Activated CD8-positive, alpha-beta memory T cell treated with anti-CD3 and anti-CD28 coated beads, Interleukin-2, amount 50 U/mL, for 4 hours (primary cell): Measurements from ENCODE around the gene AAGAB.

ENCODE experiments used
- DNase-seq: peaks from one replicate; pipeline ENCODE4 v3.0.0-alpha.2; 2020

The AAGAB gene

DNA sequence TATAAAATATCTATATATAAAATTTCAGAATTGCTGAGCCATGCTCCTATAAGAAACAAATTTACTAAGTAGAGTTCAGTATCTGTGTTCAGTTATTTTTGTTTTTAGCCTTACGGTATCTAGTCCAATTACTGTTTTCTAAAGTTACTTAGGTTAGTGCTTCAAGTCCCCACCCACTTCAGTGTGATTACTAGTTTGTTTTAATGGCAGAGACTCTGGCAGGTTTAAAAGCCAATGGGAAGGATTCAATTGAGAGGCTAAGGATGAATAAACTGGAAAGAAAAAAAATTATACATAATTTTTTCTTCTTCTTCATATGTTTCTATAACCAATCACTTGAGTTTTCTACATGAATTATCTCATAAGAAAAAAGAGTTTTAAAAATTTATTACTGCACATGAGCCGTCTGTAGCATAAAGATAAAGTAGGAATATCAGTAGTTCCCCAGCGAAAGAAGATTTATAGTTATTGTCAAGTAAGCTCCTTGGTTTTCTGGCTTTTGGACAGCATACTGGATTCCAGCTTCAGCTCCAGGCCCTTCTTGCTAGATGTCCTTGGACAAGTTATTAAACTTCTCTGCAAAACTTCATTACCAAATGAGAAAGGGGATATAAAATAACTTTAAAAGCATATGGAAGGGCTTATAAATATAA is 46.8 kb downstream of the AAGAB start:
- no peak for DNase-seq

GRCh38 chr15:67202991-67203390 is 51.5 kb downstream of the AAGAB start:
- DNase-seq: no peak

GRCh38 chr15:67202091-67202490 is 52.4 kb downstream of the AAGAB start:
- no peak for DNase-seq

- no peak for DNase-seq
These were observed 53.3 kb downstream of the AAGAB start for GRCh38 chr15:67201136-67201535.

GRCh38 chr15:67199881-67200763 is 54.3 kb downstream of the AAGAB start:
- no peak for DNase-seq

- no peak for DNase-seq
These were observed 55.1 kb downstream of the AAGAB start for GRCh38 chr15:67199391-67199790.

GRCh38 chr15:67198157-67198754 is 56.2 kb downstream of the AAGAB start:
- DNase-seq: no peak

DNA sequence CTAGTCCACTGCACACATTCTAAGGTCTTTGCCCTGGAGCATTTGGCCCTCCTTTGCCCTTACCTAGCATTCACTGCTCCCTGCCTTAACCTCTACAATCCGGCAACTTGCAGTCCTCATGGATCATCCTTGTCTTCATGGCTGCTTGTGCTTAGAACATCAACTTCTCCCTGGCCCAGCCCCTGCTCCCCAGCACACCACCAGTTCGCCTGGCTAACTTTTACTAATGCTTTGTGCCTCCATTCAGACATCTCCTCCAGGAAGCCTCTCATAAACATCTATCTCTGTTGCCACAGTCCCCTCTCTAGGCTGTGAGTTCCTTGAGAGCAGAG is 57.1 kb downstream of the AAGAB start:
- no peak for DNase-seq

DNA sequence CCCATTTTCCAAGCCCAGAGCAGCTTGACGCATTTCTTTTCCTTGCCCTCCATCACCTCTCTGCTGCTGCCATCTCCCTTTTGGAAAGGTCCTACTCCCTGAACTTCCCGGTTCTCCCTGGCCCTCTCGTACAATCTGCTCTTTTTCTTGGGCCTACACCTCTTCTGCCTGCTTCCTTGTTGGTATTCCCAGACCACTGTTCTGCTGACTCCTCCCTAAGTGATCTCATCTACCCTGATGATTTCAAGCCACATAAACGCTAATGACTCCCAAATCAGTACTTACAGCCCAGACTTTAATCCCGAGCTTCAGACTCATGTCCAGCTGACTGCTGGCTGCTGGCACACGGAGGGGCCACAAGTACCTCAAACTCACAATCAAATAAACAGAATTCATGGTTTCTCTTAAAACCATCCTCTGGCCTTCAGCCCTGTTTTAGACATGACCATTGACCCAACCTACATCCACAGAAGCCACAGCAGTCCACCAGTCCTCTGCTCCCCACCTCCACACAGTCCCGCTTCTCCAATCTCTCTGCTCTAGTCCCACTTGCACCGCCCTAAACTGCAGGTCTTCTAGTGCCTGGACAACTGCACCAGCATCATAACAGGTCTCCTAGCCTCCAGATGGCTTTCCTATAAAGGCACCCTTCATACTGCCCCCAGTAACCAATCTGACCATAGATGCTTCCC is 57.6 kb downstream of the AAGAB start:
- DNase-seq: no peak

DNA sequence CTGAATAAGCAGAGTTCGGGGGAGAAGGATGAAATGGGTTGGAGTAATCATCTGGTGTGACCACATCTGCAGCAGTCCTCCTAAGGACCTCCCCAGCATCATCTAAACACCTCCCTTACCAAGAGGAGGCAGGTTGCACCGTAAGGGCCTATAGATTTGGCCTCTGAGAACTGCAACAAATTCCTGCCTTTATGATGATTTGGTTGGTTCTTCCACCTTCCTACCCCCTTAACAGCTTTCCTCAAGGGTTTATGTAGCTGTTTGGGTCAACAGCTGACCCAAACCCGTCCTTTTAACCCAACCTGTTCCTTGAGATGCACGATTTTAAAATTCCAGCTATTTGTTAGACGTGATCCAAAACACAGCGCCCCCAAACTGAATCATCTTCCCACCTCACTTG is 58.2 kb downstream of the AAGAB start:
- no peak for DNase-seq

DNA sequence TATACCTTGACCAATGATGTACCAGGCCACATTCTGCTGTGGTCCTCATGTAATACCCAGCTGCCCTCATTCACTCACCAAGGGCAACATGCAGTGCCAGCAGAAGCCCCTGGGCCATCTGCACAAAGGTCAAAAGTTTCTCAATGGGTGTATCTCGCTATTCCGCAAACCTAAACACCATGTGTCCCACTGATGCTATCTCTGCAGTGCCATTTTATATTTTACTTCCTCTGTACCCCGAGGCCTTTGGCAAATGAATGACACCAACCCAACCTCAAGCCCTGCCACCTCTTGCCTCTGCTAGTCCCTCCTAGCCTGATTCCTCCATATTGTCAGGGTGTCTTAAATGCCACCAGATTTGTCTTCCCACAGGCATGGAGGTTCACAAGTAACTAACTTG is 59.2 kb downstream of the AAGAB start:
- DNase-seq: no peak

- no peak for DNase-seq
These were observed 60.0 kb downstream of the AAGAB start for GRCh38 chr15:67194171-67195114.

DNA sequence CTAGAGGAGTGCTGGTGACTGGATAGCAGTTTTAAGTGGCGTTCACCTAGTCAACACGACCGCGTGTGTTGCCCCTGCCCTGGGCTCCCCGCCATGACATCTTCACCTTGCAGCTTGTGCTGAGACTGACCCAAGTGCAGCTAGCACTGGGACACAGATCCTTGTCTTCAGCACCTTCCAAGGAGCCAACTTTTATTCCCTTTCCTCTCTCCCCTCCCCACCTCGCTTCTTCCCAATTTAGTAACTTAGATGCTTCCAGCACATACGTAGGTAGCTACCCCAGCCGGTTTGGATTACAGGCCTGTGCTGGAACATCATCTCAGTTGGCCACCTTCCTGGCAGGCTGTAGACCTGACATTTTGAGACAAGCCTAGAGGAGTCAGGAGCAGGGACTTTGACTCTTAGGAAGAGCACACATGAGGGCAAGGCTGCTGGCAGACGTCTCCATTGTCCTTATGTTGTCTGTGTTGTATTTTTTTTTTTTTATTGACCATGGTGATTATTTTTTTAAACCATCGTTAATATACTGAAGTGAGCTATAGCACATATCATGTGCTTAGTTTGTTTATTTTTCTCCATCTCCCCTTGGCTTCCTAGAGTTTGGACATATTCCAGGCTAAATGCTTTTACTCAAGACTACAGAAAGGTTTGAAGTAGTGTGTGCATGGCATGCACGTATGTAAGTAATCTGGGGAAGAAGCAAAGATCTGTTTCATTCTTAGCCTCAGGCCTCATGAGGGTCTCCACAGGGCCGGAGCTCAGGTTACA is 61.1 kb downstream of the AAGAB start:
- no peak for DNase-seq

DNA sequence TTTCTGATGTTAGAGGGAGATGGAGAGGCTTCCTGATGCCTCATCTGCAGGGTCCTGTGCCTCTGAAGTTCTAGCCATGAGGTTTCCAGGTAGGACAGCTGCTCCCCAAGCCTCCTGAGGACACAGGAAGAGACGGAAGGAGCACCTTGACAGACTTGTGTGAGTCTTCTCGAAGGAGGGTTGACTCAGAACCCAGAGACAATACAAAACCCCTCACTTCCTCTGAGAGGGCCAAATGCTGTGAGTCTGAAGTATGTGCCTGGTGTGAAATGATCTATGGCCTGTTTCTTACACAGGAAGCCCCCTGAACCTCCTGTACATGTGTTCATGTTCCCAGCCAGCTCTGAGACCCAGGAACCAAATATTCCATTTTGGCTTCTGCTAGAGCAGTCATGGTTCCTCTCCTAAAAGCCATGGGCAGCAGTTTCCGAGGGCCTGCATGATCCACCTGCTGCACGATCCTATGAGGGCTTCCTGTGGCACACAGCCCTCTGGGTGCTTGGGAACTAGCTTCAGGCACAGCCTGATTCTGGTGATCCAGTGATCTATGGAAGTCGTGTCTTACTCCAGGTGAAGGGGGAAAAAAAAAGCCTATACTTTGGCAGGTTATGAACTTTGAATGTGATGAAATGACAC is 62.2 kb downstream of the AAGAB start:
- DNase-seq: no peak

GRCh38 chr15:67190813-67191212 is 63.6 kb downstream of the AAGAB start:
- no peak for DNase-seq

DNA sequence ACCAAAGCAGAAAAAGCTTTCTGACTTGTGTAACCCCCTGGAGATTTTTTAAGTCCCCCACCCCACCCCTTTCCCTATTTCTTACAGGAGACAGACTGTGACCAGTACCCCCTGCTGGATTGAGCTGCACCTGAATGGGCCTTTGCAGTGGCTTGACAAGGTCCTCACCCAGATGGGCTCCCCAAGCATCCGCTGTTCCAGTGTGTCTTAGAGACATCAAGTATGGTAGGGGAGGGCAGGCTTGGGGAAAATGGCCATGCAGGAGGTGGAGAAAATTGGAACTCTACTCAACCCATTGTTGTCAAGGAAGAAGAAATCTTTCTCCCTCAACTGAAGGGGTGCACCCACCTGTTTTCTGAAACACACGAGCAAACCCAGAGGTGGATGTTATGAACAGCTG is 64.1 kb downstream of the AAGAB start:
- DNase-seq: no peak

GRCh38 chr15:67189326-67190051 is 65.0 kb downstream of the AAGAB start:
- DNase-seq: no peak

- no peak for DNase-seq
These were observed 65.8 kb downstream of the AAGAB start for GRCh38 chr15:67188551-67189218.

GRCh38 chr15:67187351-67187854 is 67.1 kb downstream of the AAGAB start:
- no peak for DNase-seq

GRCh38 chr15:67186688-67187087 is 67.8 kb downstream of the AAGAB start:
- DNase-seq: no peak
